ENCODE measurements around the gene GYS2.

- TF ChIP-seq POLR2A (IDR thresholded peaks at IDR 0.05) (no peak), EP300 (IDR thresholded peaks at IDR 0.05) (no peak), CTCF (IDR thresholded peaks at IDR 0.05) (no peak)
Measured at GRCh38 chr12:21634245-21634644, 29.6 kb upstream of the GYS2 start.
